C4-2B (cell line): ENCODE measurements around the gene PLA2G2F.

Experiments
- CTCF ChIP-seq: fragments of 450-650 bp; conservative IDR thresholded peaks from 2 replicates; pipeline ENCODE4 v1.5.1; 2017; ENCODE audit warnings: mild to moderate bottlenecking
- ZFX ChIP-seq: fragments of 450-650 bp; IDR thresholded peaks from 2 replicates; pipeline ENCODE4 v1.6.1; 2017

DNA sequence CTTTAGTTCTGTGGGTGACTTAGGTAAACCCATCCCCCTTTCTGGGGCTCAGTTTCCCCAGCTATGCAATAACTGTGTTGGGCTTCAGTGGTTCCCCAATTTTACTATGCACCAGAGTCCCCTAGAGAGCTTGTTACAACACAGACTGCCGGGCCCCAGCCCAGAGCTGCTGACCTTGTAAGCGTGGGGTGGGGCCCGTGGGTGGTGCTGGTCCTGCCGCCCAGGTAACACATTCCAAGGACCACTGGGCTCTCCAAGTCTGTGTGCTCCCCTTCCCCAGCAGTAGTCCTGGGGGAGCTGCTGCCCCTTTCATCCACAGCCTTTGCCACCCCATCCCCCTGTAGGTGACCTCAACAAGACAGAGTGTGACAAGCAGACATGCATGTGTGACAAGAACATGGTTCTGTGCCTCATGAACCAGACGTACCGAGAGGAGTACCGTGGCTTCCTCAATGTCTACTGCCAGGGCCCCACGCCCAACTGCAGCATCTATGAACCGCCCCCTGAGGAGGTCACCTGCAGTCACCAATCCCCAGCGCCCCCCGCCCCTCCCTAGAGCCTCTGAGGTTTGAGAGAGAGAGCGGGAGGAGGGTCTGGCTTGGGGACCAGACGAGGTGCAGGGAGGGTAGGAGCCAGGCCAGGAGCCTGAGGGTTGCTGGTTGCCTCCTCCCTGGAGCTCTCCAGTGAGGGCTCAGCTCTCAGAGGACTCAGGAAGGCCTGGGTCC is 8.9 kb downstream of the PLA2G2F start:
- TF ChIP-seq CTCF = no peak
- no peak for TF ChIP-seq ZFX
